Measurements from ENCODE around the gene ACOX3.

GRCh38 chr4:8431553-8431952, 9.0 kb downstream of the ACOX3 start:
- TF ChIP-seq SP1 (IDR thresholded peaks at IDR 0.05; ENCODE audit: low read depth, low read length) = no peak
- no peak for TF ChIP-seq SMAD1 (IDR thresholded peaks at IDR 0.05; ENCODE audit: low read depth, partially characterized antibody)
- no peak for TF ChIP-seq JUND (IDR thresholded peaks at IDR 0.05; ENCODE audit: low read depth, low read length)
- no peak for TF ChIP-seq CTCF (IDR thresholded peaks at IDR 0.05 in 2 of 3, conservative IDR thresholded peaks at IDR 0.05 in 1 of 3; ENCODE audit: control insufficient read depth in 2 of 3, extremely low read depth in 1 of 3, insufficient read depth in 1 of 3, low read depth in 3 of 3, low read length in 3 of 3)
- TF ChIP-seq, protein P1, sequence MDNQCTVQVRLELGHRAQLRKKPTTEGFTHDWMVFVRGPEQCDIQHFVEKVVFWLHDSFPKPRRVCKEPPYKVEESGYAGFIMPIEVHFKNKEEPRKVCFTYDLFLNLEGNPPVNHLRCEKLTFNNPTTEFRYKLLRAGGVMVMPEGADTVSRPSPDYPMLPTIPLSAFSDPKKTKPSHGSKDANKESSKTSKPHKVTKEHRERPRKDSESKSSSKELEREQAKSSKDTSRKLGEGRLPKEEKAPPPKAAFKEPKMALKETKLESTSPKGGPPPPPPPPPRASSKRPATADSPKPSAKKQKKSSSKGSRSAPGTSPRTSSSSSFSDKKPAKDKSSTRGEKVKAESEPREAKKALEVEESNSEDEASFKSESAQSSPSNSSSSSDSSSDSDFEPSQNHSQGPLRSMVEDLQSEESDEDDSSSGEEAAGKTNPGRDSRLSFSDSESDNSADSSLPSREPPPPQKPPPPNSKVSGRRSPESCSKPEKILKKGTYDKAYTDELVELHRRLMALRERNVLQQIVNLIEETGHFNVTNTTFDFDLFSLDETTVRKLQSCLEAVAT (IDR thresholded peaks at IDR 0.05) = no peak
- no peak for TF ChIP-seq ZBTB40 (IDR thresholded peaks at IDR 0.05; ENCODE audit: borderline replicate concordance)
- TF ChIP-seq TAF1 (IDR thresholded peaks at IDR 0.05; ENCODE audit: borderline replicate concordance, low read depth, low read length) = no peak
